Urinary bladder (tissue), 4 donors: Measurements from ENCODE around the gene ELMO2. TPM values are rescaled to one million over a fixed set of nuclear protein-coding genes. Genes with fewer than 3 reads are reported as not detected.
A peak's percentile ranks its signal among the peaks of the same experiment; 100 is the strongest.

Experiments used
- DNase-seq: peaks from one replicate; pipeline ENCODE4 v3.0.0-alpha.2; 2015; ENCODE audit errors: extremely low spot score
- H3K27ac ChIP-seq: one replicate; pipeline ENCODE4 v1.5.1; 2013; ENCODE audit warnings: low read depth, mild to moderate bottlenecking, moderate library complexity
- H3K36me3 ChIP-seq: one replicate; pipeline ENCODE4 v1.6.1; 2013; ENCODE audit warnings: mild to moderate bottlenecking, moderate library complexity; ENCODE audit not compliant: insufficient read depth
- H3K4me1 ChIP-seq: one replicate; pipeline ENCODE4 v1.6.1; 2013; ENCODE audit warnings: mild to moderate bottlenecking, moderate library complexity; ENCODE audit not compliant: insufficient read depth
- H3K4me3 ChIP-seq: one replicate; pipeline ENCODE4 v1.5.1; 2013; ENCODE audit warnings: low read depth, low read length
- WGBS: extraction: QIAGEN DNeasy Blood & Tissue Kit; methylation state at CpG from one replicate; pipeline ENCODE4 v1.1.7; 2013; 5-methylcytosine and 5-hydroxymethylcytosine counted together
- polyA plus RNA-seq: library from polyadenylated mRNA; stranded (reverse); fragments of 200-250 nt; gene quantifications from one replicate; pipeline ENCODE4 v1.2.3, GENCODE V29; 2013
- total RNA-seq: library from RNA; depleted of rRNA; stranded (reverse); fragments of >200 nt; gene quantifications from one replicate; pipeline ENCODE4 v1.2.3, GENCODE V29; 2014
- donor health status: healthy with polysubstance abuse.
- donor health status: healthy.

Gene ELMO2
- total and polyA plus RNA-seq, 2 donors, result 31.2 to 41.6 TPM

GRCh38 chr20:46420878-46421277 is 14.5 kb upstream of the ELMO2 start:
- no peak overlapping the region for H3K27ac ChIP-seq
- no peaks in the 10 kb centered on the region for H3K4me1 ChIP-seq
- H3K36me3 ChIP-seq, result no peaks in the 10 kb centered on the region
- no peak overlapping the region for H3K4me3 ChIP-seq
- WGBS, result 39% methylated on average over 5 of the region's 5 CpGs
- no peak for DNase-seq

GRCh38 chr20:46419882-46420281 is 13.5 kb upstream of the ELMO2 start:
- Histone ChIP-seq H3K27ac (no peak overlapping the region), H3K4me3 (no peak overlapping the region), H3K36me3 (no peaks in the 10 kb centered on the region), H3K4me1 (no peaks in the 10 kb centered on the region)
- WGBS, result 82% methylated on average over 1 of the region's 1 CpG
- DNase-seq, result no peak

GRCh38 chr20:46416839-46417238 is 10.4 kb upstream of the ELMO2 start:
- no peak overlapping the region for H3K27ac ChIP-seq
- no peaks in the 10 kb centered on the region for H3K4me1 ChIP-seq
- no peak overlapping the region for H3K4me3 ChIP-seq
- H3K36me3 ChIP-seq, result no peaks in the 10 kb centered on the region
- DNase-seq, result no peak
- 81% methylated on average over 2 of the region's 2 CpGs for WGBS

- no peak overlapping the region for H3K27ac ChIP-seq
- DNase-seq, result no peak
- WGBS, result 56% methylated on average over 3 of the region's 3 CpGs
- H3K4me1 ChIP-seq, result no peaks in the 10 kb centered on the region
- no peak overlapping the region for H3K4me3 ChIP-seq
- no peaks in the 10 kb centered on the region for H3K36me3 ChIP-seq
Measured at GRCh38 chr20:46416421-46416820, 10.0 kb upstream of the ELMO2 start.

- no peak for DNase-seq
- 54% methylated on average over 3 of the region's 3 CpGs for WGBS
- Histone ChIP-seq H3K4me3 (no peak overlapping the region), H3K27ac (no peak overlapping the region), H3K4me1 (no peaks in the 10 kb centered on the region), H3K36me3 (no peaks in the 10 kb centered on the region)
Measured at GRCh38 chr20:46415773-46416172, 9.4 kb upstream of the ELMO2 start.

DNA sequence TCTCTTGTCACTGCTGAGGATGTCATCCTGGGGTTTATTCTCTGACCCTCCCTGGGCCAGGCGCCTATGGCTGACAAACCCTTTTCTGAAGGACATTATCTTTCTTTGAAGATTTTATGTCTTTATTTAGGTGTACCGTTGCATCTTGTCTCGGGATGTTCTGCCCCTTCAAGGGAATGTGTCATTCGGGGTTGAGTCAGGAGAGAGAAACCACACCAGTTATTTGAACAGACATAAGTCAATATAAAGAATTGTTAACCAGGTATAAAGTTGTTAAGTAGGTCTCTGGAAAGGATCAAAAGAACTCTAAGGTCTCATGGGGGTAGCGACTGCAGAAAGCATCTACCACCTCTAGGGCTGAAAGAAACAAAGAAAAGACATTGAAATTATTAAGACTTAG is 8.2 kb upstream of the ELMO2 start:
- H3K36me3 ChIP-seq, result no peaks in the 10 kb centered on the region
- no peak overlapping the region for H3K27ac ChIP-seq
- no peaks in the 10 kb centered on the region for H3K4me1 ChIP-seq
- 76% methylated on average over 5 of the region's 5 CpGs for WGBS
- no peak for DNase-seq
- H3K4me3 ChIP-seq, result no peak overlapping the region

DNA sequence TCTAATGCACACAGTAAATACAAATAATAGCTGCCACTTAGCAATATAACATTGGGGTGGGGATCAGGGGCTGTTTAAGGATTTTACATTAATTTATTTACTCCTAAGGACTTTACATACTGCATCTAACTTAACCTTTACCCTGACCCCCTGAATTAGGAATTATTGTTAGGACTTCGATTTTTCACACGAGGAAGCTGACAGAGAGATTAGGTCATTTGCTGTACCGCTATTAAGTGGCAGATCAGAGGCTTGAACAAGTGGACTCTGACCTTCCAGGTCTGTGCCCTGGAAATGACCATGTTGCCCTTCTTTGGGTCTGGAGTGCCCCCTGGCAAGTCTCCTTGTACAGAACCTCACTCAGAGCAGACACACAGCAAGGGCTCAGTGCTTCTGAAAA is 5.2 kb upstream of the ELMO2 start:
- DNase-seq, result no peak
- H3K4me1 ChIP-seq, result no peaks in the 10 kb centered on the region
- no peak overlapping the region for H3K4me3 ChIP-seq
- H3K27ac ChIP-seq, result no peak overlapping the region
- 84% methylated on average over 3 of the region's 3 CpGs for WGBS
- no peaks in the 10 kb centered on the region for H3K36me3 ChIP-seq

DNA sequence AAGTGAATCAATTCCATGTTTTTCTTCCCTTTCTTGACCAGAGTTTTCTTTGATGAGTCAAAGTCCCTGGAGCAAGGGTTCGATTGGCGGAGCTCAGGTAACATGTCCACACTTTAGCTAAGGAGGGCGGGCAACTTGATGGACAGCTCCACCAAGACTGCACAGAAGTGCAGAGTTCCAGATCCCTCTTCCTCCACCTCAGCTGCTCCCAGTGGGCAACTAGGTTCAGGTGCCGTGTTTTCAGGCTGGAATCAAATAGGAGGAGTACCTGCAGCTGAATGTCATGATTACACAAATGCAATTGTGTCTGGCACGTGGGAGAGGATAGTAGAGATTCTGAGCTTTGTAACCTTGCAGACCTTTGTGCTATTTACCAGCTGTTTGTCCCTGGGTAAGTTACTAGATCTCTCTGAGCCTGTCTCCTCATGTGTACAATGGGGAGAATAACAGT is 1.9 kb upstream of the ELMO2 start:
- WGBS, result 83% methylated on average over 5 of the region's 5 CpGs
- Histone ChIP-seq H3K36me3 (no peaks in the 10 kb centered on the region), H3K4me1 (peaks cover 2% of the 10 kb centered on the region), H3K4me3 (no peak overlapping the region), H3K27ac (no peak overlapping the region)
- no peak for DNase-seq

- no peak overlapping the region for H3K4me3 ChIP-seq
Measured at GRCh38 chr20:46407671-46407996, 1.2 kb upstream of the ELMO2 start.

GRCh38 chr20:46406986-46407670 is 713 bp upstream of the ELMO2 start:
- Histone ChIP-seq H3K27ac (peak overlapping the region; percentile 3), H3K4me3 (peak overlapping the region; percentile 36), H3K36me3 (no peaks in the 10 kb centered on the region), H3K4me1 (peaks cover 2% of the 10 kb centered on the region)
- 13% methylated on average over 26 of the region's 26 CpGs for WGBS
- DNase-seq, result no peak

More at GRCh38 chr20:46407671-46407996, 1.2 kb upstream of the ELMO2 start:
- DNase-seq, result no peak
- Histone ChIP-seq H3K4me1 (peaks cover 2% of the 10 kb centered on the region), H3K36me3 (no peaks in the 10 kb centered on the region), H3K27ac (no peak overlapping the region)
- 62% methylated on average over 4 of the region's 4 CpGs for WGBS

- no peaks in the 10 kb centered on the region for H3K36me3 ChIP-seq
- DNase-seq, result no peak
- no peak overlapping the region for H3K4me3 ChIP-seq
- H3K4me1 ChIP-seq, result peaks cover 9% of the 10 kb centered on the region
- H3K27ac ChIP-seq, result peak overlapping the region; percentile 35
- WGBS, result 44% methylated on average over 2 of the region's 2 CpGs
Measured at GRCh38 chr20:46402331-46402811, 4.0 kb downstream of the ELMO2 start.

- peaks cover 9% of the 10 kb centered on the region for H3K4me1 ChIP-seq
- WGBS, result 61% methylated on average over 2 of the region's 2 CpGs
- H3K4me3 ChIP-seq, result no peak overlapping the region
- H3K27ac ChIP-seq, result peak overlapping the region; percentile 87
- no peak for DNase-seq
- no peaks in the 10 kb centered on the region for H3K36me3 ChIP-seq
Measured at GRCh38 chr20:46401478-46401860, 4.9 kb downstream of the ELMO2 start.

- no peak for DNase-seq
- no peaks in the 10 kb centered on the region for H3K36me3 ChIP-seq
- peak overlapping the region; percentile 87 for H3K27ac ChIP-seq
- 10% methylated on average over 6 of the region's 6 CpGs for WGBS
- peaks cover 9% of the 10 kb centered on the region for H3K4me1 ChIP-seq
- H3K4me3 ChIP-seq, result no peak overlapping the region
Measured at GRCh38 chr20:46400828-46401477, 5.5 kb downstream of the ELMO2 start.

DNA sequence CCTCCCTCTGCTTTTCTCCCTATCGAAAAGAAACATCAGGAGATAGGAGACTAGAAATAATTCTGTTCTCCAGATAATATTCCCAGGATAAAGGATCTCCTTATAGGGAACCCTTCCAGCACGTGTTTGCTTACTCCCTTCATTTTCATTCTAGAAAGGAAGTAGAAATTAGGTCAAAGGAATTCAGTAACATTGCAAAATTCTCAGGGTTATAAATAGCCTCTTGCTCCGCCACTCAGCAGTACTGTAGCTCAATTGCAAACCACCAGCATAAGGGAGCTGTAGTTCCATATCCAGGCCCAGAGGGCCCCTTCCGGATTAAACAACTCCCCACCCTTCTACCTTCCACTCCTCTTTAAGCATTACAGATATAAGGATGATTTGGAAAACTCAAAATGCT is 6.2 kb downstream of the ELMO2 start:
- H3K4me3 ChIP-seq, result no peak overlapping the region
- peaks cover 8% of the 10 kb centered on the region for H3K4me1 ChIP-seq

More for the DNA sequence above, 6.2 kb downstream of the ELMO2 start:
- DNase-seq, result no peak
- 8% methylated on average over 4 of the region's 4 CpGs for WGBS
- Histone ChIP-seq H3K27ac (peak overlapping the region; percentile 87), H3K36me3 (no peaks in the 10 kb centered on the region)
